Mesendoderm (in vitro differentiated cells): ENCODE data around the gene ZNF615.
"Not testable (repeated sequence)": the region's sequence is repeated elsewhere in the genome, so short reads cannot be mapped to it uniquely, and the experiment has no call there.

Source experiments
- DNase-seq: peaks from one replicate; pipeline ENCODE4 v3.0.0; 2013
- H2AK5ac ChIP-seq: 2 replicates; pipeline ENCODE4 v1.6.1; 2013; ENCODE audit warnings: low read length, inconsistent platforms
- H2BK120ac ChIP-seq: 2 replicates; pipeline ENCODE4 v1.6.1; 2013; ENCODE audit warnings: low read depth, mild to moderate bottlenecking, low read length, moderate library complexity, mixed read lengths
- H2BK15ac ChIP-seq: replicated peaks from 2 replicates; pipeline ENCODE4 v1.6.1; 2013; ENCODE audit warnings: low read depth, mild to moderate bottlenecking, moderate library complexity
- H2BK5ac ChIP-seq: 2 replicates; pipeline ENCODE4 v1.6.1; 2013; ENCODE audit warnings: low read length, inconsistent platforms
- H3K18ac ChIP-seq: 2 replicates; pipeline ENCODE4 v1.6.1; 2013; ENCODE audit warnings: mild to moderate bottlenecking, low read length, mixed read lengths
- H3K23ac ChIP-seq: one replicate; pipeline ENCODE4 v1.6.1; 2013; ENCODE audit warnings: low read length
- H3K27ac ChIP-seq: 2 replicates; pipeline ENCODE4 v1.5.1; 2013; ENCODE audit warnings: low read depth, mild to moderate bottlenecking, inconsistent platforms, low read length, moderate library complexity
- H3K27me3 ChIP-seq: 2 replicates; pipeline ENCODE4 v1.6.1; 2013; ENCODE audit warnings: low read length, control low read depth, mild to moderate bottlenecking, inconsistent platforms; ENCODE audit not compliant: insufficient read depth, poor library complexity
- H3K36me3 ChIP-seq: 2 replicates; pipeline ENCODE4 v1.6.1; 2013; ENCODE audit warnings: low read length, inconsistent platforms; ENCODE audit not compliant: control insufficient read depth, insufficient read depth
- H3K4ac ChIP-seq: one replicate; pipeline ENCODE4 v1.6.1; 2013; ENCODE audit warnings: low read depth, mild to moderate bottlenecking, low read length, moderate library complexity
- H3K4me1 ChIP-seq: 2 replicates; pipeline ENCODE4 v1.6.1; 2013; ENCODE audit warnings: low read depth, low read length, inconsistent platforms; ENCODE audit not compliant: control insufficient read depth
- H3K4me2 ChIP-seq: 2 replicates; pipeline ENCODE4 v1.6.1; 2013; ENCODE audit warnings: low read length
- H3K4me3 ChIP-seq: 2 replicates; pipeline ENCODE4 v1.5.1; 2013; ENCODE audit warnings: mild to moderate bottlenecking, low read length
- H3K56ac ChIP-seq: one replicate; pipeline ENCODE4 v1.6.1; 2013; ENCODE audit warnings: low read length
- H3K79me1 ChIP-seq: 2 replicates; pipeline ENCODE4 v1.6.1; 2013; ENCODE audit warnings: low read length, inconsistent platforms
- H3K79me2 ChIP-seq: 2 replicates; pipeline ENCODE4 v1.6.1; 2013; ENCODE audit warnings: mild to moderate bottlenecking, low read length; ENCODE audit not compliant: control insufficient read depth, insufficient read depth
- H3K9ac ChIP-seq: 2 replicates; pipeline ENCODE4 v1.6.1; 2013; ENCODE audit warnings: low read length, inconsistent platforms
- H4K5ac ChIP-seq: one replicate; pipeline ENCODE4 v1.6.1; 2013; ENCODE audit warnings: low read length
- H4K8ac ChIP-seq: one replicate; pipeline ENCODE4 v1.6.1; 2013; ENCODE audit warnings: low read depth, mild to moderate bottlenecking, control low read depth, low read length, moderate library complexity
- WGBS: extraction: QIAGEN DNeasy Blood & Tissue Kit; methylation state at CpG from one replicate; pipeline ENCODE4 v1.1.7; 2013; ENCODE audit warnings: low lambda C conversion rate, missing lambda C conversion rate; ENCODE audit not compliant: insufficient coverage; ENCODE audit errors: extremely low coverage; 5-methylcytosine and 5-hydroxymethylcytosine counted together

The ZNF615 gene

GRCh38 chr19:52034051-52034728 lies 26.2 kb upstream of the ZNF615 start:
- Histone ChIP-seq H3K36me3 (peaks cover 6% of the 10 kb centered on the region), H2BK120ac (no peak overlapping the region), H3K79me2 (no peaks in the 10 kb centered on the region), H3K27ac (no peak overlapping the region), H2BK5ac (no peak overlapping the region), H2BK15ac (no peak overlapping the region), H3K18ac (no peak overlapping the region), H3K9ac (no peak overlapping the region), H3K27me3 (no peaks in the 10 kb centered on the region), H3K79me1 (no peaks in the 10 kb centered on the region), H3K56ac (no peak overlapping the region), H3K4me3 (peak overlapping the region; percentile 37), H3K23ac (no peak overlapping the region), H4K8ac (no peak overlapping the region), H3K4me1 (no peaks in the 10 kb centered on the region), H3K4me2 (no peak overlapping the region), H2AK5ac (no peak overlapping the region), H3K4ac (no peak overlapping the region), H4K5ac (no peak overlapping the region)
- DNase-seq, result peak; percentile 55
- no CpG with 5 or more reads among the region's 12 CpGs for WGBS

GRCh38 chr19:52028780-52029123 lies 20.7 kb upstream of the ZNF615 start:
- Histone ChIP-seq H4K5ac (no peak overlapping the region), H3K4me1 (peaks cover 4% of the 10 kb centered on the region), H3K4me3 (peak overlapping the region; percentile 88), H3K27ac (no peak overlapping the region), H3K36me3 (peaks cover 1% of the 10 kb centered on the region), H3K9ac (peak overlapping the region; percentile 93), H3K4ac (peak overlapping the region; percentile 37), H2BK15ac (peak overlapping the region; percentile 66), H4K8ac (no peak overlapping the region), H3K56ac (peak overlapping the region; percentile 97), H3K18ac (peak overlapping the region; percentile 2), H2BK120ac (no peak overlapping the region), H2AK5ac (no peak overlapping the region), H2BK5ac (no peak overlapping the region), H3K4me2 (peak overlapping the region; percentile 4), H3K27me3 (no peaks in the 10 kb centered on the region), H3K23ac (no peak overlapping the region), H3K79me1 (peaks cover 6% of the 10 kb centered on the region), H3K79me2 (peaks cover 8% of the 10 kb centered on the region)
- DNase-seq, result no peak
- WGBS, result no CpG with 5 or more reads among the region's 5 CpGs

- Histone ChIP-seq H3K18ac (peak within 1 kb of the TSS; percentile 47), H3K4me2 (peak within 1 kb of the TSS; percentile 64), H3K27me3 (no peaks in the 10 kb centered on the region), H2AK5ac (peak within 1 kb of the TSS; percentile 29), H3K56ac (peak within 1 kb of the TSS; percentile 97), H3K27ac (peak within 1 kb of the TSS; percentile 62), H3K79me1 (peaks cover 7% of the 10 kb centered on the region), H3K4me3 (peak within 1 kb of the TSS; percentile 88), H3K23ac (no peak within 1 kb of the TSS), H3K9ac (peak within 1 kb of the TSS; percentile 93), H2BK120ac (no peak within 1 kb of the TSS), H4K8ac (peak within 1 kb of the TSS; percentile 81), H3K4me1 (peaks cover 4% of the 10 kb centered on the region), H3K36me3 (peaks cover 5% of the 10 kb centered on the region), H4K5ac (no peak within 1 kb of the TSS), H2BK15ac (peak within 1 kb of the TSS; percentile 66), H3K79me2 (peaks cover 8% of the 10 kb centered on the region), H2BK5ac (peak within 1 kb of the TSS; percentile 81), H3K4ac (peak within 1 kb of the TSS; percentile 49)
- no CpG with 5 or more reads among the region's 53 CpGs for WGBS
- peak; percentile 94 for DNase-seq
Observed at GRCh38 chr19:52028027-52028779, 20.2 kb upstream of the ZNF615 start, which contains the start of gene ZNF614. ZNF614 (minus strand) TSS chr19:52028379; CDS start chr19:52025745, 2,634 bp downstream.

- H3K4ac ChIP-seq, H3K18ac ChIP-seq, H4K8ac ChIP-seq, H2BK15ac ChIP-seq, H3K79me2 ChIP-seq, H3K23ac ChIP-seq, H3K56ac ChIP-seq, H3K27me3 ChIP-seq, H3K36me3 ChIP-seq, H4K5ac ChIP-seq, H2AK5ac ChIP-seq, H3K4me2 ChIP-seq, H3K4me3 ChIP-seq, H3K9ac ChIP-seq, H2BK5ac ChIP-seq, H2BK120ac ChIP-seq, H3K4me1 ChIP-seq, H3K79me1 ChIP-seq: not testable (repeated sequence)
- peak overlapping the region; percentile 62 for H3K27ac ChIP-seq
- peak; percentile 91 for DNase-seq
- no CpG with 5 or more reads among the region's 15 CpGs for WGBS
Observed at GRCh38 chr19:52026255-52026990, 18.4 kb upstream of the ZNF615 start.

- not testable (repeated sequence) for H3K27me3 ChIP-seq
Observed at GRCh38 chr19:52024478-52024877, 16.5 kb upstream of the ZNF615 start.

More at GRCh38 chr19:52024478-52024877, 16.5 kb upstream of the ZNF615 start:
- peaks cover 12% of the 10 kb centered on the region for H3K79me1 ChIP-seq
- no CpG with 5 or more reads among the region's 4 CpGs for WGBS
- not testable (repeated sequence) for H3K4me3 ChIP-seq, H3K4me2 ChIP-seq, H3K9ac ChIP-seq, H2AK5ac ChIP-seq, H3K56ac ChIP-seq, H2BK120ac ChIP-seq, H4K5ac ChIP-seq, H3K18ac ChIP-seq, H3K4me1 ChIP-seq, H3K79me2 ChIP-seq, H3K27ac ChIP-seq, H2BK15ac ChIP-seq, H3K4ac ChIP-seq, H2BK5ac ChIP-seq, H4K8ac ChIP-seq, H3K23ac ChIP-seq
- H3K36me3 ChIP-seq, result peaks cover 12% of the 10 kb centered on the region
- peak; percentile 13 for DNase-seq
